KOPT-K1 (cell line): ENCODE data around the gene MSMB.
"Not testable (repeated sequence)": the region's sequence is repeated elsewhere in the genome, so short reads cannot be mapped to it uniquely, and the experiment has no call there.

Experiments used
- H3K27ac ChIP-seq: fragments of 200-600 bp; sonication (generic); 2 replicates; pipeline ENCODE4 v1.5.1; 2016; ENCODE audit warnings: antibody characterized with exemption, mild to moderate bottlenecking, low read depth, low read length; ENCODE audit not compliant: poor library complexity, severe bottlenecking
- H3K36me3 ChIP-seq: fragments of 200-600 bp; sonication (generic); 2 replicates; pipeline ENCODE4 v1.5.1; 2017; ENCODE audit warnings: antibody characterized with exemption, mild to moderate bottlenecking, low read length, moderate library complexity; ENCODE audit not compliant: insufficient read depth
- H3K9me3 ChIP-seq: fragments of 200-600 bp; sonication (generic); 2 replicates; pipeline ENCODE4 v1.5.1; 2017; ENCODE audit warnings: antibody characterized with exemption, low read length, mild to moderate bottlenecking; ENCODE audit not compliant: insufficient read depth, poor library complexity, severe bottlenecking

The MSMB gene

DNA sequence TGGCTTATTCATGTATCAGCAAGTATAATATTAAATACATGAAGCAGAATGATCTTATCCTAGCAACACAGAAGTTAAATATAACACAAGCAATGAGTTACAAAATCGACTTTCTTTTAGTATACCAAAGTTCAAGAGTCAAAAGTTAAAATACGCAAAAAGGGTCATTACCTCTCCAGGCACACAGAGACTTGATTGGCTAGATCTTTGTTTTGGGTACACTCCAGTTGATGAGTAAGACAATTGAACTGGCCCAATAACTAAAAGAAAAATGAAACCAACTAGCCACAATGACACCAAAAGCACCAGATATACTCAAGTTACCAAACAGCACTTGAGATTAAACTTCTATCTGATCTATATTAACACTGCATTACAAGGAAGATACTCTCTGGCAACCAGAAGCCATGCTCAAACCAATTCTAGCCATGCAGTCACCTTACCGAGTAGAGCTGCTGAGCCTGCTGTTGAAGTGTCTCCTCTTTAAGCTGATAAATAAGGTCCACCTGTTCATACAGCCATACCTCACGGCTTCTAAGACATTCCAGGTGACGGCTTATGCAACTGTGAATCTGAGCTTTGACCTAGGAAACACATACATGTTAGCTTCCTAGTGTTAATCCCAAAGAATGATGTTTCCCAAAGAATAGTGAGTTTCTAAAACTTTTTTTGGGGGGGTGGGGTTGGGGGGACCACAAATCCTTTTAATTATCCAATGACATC is 31.2 kb downstream of the MSMB start:
- Histone ChIP-seq H3K27ac (no peak overlapping the region), H3K36me3 (peaks cover 89% of the 10 kb centered on the region), H3K9me3 (no peaks in the 10 kb centered on the region)

DNA sequence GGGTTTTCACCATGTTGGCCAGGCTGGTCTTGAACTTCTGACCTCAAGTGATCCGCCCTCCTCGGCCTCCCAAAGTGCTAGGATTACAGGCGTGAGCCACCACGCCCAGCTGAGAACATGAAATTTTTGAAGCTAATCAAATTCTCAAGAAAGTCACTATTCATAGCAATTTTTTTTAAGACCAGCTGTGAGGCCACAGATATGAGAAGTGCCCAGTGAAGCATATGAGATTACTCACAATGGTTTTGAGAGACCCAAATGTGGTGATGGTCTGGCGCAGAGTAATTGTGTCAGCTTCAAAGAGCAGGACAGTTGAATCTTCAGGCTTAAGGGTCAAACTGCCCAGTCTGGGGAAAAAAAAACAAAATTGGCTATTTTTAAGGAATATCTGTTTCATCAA is 31.9 kb downstream of the MSMB start:
- Histone ChIP-seq H3K36me3 (peaks cover 92% of the 10 kb centered on the region), H3K9me3 (no peaks in the 10 kb centered on the region), H3K27ac (no peak overlapping the region)

DNA sequence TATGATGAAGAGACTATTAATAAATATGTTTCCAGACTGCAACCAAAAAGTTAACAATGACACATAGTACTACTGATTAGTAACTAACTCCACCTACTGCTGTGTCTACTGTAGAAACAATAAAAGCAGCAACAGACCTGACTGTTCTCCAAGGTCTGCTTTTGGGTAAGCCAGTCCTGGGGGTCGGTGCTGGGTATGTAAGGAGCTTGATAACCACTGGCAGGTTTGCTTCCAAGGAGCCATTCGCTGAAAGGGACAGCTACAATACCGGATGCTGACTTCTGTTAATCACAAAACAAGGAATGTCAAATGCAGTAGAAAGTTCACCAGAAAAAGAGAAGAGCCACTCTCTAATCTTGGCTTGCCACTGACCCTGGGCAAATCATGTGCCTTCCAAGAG is 33.3 kb downstream of the MSMB start:
- peaks cover 96% of the 10 kb centered on the region for H3K36me3 ChIP-seq
- no peak overlapping the region for H3K27ac ChIP-seq
- no peaks in the 10 kb centered on the region for H3K9me3 ChIP-seq

DNA sequence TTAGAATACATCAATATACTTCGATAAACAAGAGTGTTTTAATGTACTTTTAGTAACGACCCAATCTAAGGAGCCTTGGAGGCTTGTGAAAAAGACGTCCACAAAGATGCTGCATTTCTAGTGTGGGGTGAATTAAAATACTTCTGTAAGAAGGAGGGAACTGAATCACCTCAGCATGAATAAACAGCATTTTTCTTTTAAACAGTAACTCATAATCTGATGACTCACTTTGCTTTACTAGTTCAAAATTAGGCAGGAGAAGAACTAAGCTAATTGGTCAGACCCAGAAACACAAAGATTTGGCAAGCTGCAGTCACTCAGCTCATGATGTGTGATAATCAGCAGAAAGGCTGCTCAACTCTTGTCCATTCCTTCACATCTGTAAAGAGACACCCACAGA is 39.9 kb downstream of the MSMB start:
- peaks cover 100% of the 10 kb centered on the region for H3K36me3 ChIP-seq
- H3K27ac ChIP-seq = no peak overlapping the region
- H3K9me3 ChIP-seq = no peaks in the 10 kb centered on the region

DNA sequence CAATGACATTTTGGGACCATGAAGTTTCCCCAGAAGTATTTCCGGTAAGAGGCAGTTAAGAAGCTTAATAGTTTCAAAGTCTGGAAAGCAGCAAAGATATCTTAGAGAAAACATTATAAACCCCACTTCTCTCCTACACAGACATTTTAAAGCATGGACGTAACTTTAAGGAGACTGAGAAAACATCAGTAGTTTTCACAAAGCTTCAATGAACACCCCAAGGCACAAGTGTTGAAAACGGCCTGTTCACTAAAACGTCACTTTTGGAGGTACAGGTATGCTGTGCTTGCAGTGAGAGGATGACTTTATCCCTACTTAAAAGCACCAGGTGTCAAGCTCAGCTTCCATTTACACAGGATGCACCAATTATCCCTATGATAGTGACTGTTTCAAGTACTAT is 40.7 kb downstream of the MSMB start:
- Histone ChIP-seq H3K27ac (no peak overlapping the region), H3K9me3 (no peaks in the 10 kb centered on the region)

DNA sequence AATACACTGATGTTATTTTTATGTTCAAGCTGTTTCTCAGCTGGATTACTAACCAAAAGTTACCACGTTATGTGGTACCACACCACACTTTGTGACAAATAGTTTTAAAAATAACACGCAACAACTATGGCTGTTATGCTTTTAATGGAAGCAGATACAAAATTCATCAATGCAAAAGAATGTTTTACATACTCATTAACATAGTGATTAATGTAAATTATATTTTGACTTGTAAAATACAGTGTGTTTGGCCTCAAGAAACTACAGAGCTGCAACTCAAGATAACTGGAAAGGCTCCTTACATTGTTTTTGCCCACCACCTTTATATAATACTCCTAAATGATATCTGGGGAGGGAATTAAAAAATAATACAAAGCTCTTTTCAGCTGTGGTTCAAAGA is 41.1 kb downstream of the MSMB start:
- peaks cover 100% of the 10 kb centered on the region for H3K36me3 ChIP-seq
- H3K9me3 ChIP-seq = no peaks in the 10 kb centered on the region
- no peak overlapping the region for H3K27ac ChIP-seq

More for the DNA sequence above, 40.7 kb downstream of the MSMB start:
- H3K36me3 ChIP-seq = peaks cover 100% of the 10 kb centered on the region

DNA sequence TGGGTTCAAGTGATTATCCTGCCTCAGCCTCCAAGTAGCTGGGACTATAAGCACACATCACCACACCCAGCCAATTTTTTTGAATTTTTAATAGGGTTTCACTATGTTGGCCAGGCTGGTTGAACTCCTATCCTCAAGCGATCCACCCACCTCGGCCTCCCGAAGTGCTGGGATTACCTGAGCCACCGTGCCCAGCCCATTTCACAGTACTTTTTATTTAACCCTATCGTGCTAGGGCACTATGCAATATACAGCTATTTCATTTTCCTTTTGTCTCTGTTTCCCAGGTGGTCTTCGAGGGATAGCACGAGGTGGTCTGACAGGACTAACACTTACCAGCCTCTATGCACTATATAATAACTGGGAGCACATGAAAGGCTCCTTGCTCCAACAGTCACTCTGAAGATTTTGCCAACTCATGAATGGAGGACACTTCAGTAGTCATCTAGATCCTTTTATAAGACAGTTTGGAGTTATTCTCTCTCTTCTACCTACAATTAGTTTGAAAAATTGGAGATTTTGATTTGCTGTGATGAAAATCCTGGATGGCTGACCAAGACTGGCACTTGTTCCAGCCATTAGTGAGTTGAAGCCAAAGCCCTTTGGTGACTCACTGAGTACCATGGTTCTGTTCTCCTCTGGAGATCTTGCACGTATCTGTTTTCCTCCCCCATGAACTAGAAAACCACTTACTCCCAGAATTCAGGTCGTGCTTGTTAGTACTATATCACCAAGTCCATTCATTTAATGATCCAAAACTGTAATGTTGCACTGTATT is 43.0 kb downstream of the MSMB start:
- H3K27ac ChIP-seq = no peak overlapping the region
- peaks cover 100% of the 10 kb centered on the region for H3K36me3 ChIP-seq
- peaks cover 15% of the 10 kb centered on the region for H3K9me3 ChIP-seq

DNA sequence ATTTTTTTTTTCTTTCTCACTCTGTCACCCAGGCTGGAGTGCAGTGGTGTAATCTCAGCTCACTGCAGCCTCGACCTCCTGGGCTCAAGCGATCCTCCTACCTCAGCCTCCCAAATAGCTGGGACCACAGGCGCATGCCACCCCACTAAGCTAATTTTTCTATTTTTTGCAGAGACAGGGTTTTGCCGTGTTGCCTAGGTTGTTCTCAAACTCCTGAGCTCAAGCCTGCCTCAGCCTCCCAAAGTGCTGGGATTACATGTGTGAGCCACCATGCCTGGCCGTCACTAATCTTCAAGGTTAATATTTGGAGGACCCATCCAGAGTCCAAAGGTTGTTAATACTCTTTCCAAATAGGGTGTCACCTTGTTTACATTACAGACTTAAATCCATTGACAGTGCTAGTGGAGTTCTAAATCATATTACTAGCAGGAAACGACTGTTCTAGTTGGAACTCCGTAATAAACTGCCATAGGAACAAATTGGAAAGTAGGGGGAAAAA is 43.8 kb downstream of the MSMB start:
- peaks cover 100% of the 10 kb centered on the region for H3K36me3 ChIP-seq
- peaks cover 18% of the 10 kb centered on the region for H3K9me3 ChIP-seq
- not testable (repeated sequence) for H3K27ac ChIP-seq

DNA sequence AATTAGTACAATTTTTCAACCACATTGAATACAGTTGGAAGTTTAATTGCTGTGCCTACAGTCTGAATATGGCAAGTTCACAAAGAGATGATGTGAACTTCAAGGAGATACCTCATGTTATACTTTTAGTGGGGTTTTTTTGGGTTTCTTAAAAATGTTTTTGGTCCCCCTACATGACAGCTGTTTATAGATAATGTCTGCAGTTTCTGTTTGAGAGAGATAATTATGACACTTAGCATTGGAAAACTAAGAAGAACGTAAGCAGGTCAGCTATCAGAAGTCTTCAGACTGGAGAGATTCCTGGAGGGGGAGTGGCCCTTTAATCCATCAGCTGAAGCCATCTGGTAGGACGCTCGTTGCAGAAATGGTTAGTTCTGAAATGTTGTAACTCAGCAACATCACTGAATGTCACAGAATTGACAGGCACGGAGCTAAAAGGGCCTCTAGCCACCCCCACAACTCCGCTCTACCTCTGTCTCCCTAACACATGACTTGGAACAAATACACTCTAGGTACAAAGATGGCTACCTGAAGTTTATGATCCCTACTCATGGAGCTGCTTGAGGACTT is 44.8 kb downstream of the MSMB start:
- H3K27ac ChIP-seq = no peak overlapping the region
- H3K36me3 ChIP-seq = peaks cover 98% of the 10 kb centered on the region
- peaks cover 18% of the 10 kb centered on the region for H3K9me3 ChIP-seq

DNA sequence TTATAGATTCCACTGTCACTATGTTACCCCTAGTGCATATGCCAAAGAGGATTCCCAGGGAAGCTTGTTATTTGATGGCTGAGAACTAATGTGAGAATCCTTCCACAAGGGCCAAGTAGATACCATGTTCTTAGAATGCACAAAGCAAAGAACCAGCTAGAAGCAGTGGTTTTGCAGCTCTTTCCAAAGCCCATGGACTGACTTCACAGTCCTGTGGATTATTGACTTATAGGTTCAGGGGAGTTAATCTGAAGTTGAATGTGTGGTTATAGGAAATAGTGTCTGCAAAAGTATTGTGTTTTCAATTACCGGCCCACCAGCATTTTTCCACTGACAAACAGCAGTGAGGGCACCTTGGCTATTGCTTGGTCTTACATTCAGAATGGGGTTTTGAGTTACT is 45.5 kb downstream of the MSMB start:
- peaks cover 90% of the 10 kb centered on the region for H3K36me3 ChIP-seq
- no peak overlapping the region for H3K27ac ChIP-seq
- H3K9me3 ChIP-seq = peaks cover 18% of the 10 kb centered on the region

DNA sequence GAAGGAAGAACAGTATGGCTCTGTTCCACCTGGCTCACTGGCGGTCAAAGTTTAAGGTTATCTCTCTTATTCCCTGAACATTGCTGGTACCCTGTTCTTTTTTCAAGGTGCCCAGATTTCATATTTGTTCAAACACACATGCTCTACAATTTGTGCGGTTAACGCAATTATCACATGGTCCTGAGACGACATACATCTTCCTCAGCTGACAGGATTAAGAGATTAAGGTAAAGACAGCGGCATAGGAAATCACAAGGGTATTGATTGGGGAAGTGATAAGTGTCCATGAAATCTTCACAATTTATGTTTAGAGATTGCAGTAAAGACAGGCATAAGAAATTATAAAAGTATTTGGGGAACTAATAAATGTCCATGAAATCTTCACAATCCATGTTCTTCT is 46.1 kb downstream of the MSMB start:
- Histone ChIP-seq H3K9me3 (peaks cover 18% of the 10 kb centered on the region), H3K36me3 (peaks cover 85% of the 10 kb centered on the region)
- not testable (repeated sequence) for H3K27ac ChIP-seq

DNA sequence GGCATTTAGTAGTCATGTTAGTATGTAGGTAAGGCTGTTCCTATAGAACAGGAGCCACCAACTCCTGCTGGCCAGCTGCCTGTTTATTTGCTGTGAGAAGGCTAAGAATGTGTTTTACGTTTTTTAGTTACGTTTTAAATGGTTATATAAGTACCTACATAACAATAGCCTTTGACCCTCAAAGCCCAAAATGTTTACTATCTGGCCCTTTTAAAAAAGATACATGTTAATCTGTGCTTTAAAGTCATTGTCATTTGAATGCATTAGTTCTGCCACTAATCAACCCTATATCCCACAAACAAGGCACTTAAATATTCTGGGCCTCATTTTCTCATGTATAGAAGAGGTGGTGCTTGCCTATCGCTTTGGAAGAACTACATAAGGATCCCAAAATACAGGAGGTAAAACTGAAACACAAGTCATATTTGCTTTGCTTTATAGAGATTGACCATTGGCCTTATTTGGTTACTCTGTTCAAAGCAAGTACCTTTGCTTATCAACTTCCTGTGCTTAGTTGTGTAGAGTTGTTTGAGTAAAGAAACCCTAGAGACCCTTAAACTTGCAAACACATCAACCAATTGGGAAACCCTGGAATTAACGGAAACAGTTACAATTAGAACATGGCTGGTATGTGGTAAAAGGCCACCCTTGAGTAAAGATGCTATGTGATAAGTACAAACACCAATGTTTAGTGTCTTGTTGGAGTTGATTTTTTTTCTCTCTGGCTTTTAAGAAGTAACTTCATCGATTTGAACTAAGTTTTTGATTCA is 47.9 kb downstream of the MSMB start:
- Histone ChIP-seq H3K36me3 (peaks cover 76% of the 10 kb centered on the region), H3K27ac (no peak overlapping the region), H3K9me3 (peaks cover 18% of the 10 kb centered on the region)

DNA sequence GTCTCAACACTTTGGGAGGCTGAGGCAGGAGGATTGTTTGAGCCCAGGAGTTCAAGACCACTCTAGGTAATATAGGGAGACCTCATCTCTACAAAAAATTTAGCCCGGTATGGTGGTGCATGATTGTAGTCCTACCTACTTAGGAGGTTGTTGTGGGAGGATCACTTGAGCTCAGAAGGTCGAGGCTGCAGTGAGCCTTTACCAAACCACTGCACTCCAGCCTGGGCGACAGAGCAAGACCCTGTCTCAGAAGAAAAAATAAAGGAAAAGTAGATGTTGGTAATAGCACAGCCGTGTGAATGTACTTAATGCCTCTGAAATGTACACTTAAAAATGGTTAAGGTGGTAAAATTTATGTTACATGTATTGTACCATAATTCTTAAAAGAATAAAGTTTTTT is 48.5 kb downstream of the MSMB start:
- H3K36me3 ChIP-seq = peaks cover 75% of the 10 kb centered on the region
- H3K9me3 ChIP-seq = peaks cover 18% of the 10 kb centered on the region
- H3K27ac ChIP-seq = no peak overlapping the region

DNA sequence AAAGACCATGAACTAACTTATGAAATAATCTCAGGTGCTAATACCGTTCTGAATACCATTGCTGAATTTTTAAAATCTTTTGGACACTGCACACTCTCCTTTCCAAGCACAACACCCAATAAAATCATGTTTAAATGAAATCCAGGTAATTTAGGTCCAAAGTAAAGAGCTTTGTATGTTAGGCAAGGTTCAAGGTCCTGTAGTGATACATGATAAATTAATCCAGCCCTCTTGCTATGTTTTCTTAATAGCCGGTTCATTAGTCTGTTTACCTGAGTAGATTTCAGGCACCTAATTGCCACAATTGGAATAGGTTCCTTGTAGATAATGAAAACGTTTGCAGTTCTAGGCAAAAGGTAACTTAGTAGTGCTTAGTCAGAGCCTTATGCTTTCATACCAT is 60.5 kb downstream of the MSMB start:
- H3K9me3 ChIP-seq = not testable (repeated sequence)
- peaks cover 71% of the 10 kb centered on the region for H3K36me3 ChIP-seq

DNA sequence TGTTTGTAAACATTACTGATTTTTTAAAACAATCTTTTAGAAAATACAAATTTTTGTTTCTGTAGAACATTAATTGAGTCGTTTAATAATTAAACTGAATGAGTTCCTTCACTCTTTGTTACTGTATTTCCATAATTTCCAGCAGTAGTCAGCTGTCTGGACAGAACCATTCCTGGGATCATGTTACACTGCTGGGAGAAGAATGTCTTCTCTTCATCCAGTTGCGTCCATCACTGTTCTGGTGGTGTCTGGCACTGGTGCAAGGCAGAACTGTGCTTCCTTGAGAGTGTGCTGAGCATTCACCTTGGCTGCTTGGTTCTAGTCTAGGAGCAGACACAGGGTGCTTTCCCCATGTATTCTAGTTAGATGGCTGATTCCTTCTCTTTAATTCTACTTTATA is 61.6 kb downstream of the MSMB start:
- H3K9me3 ChIP-seq, H3K27ac ChIP-seq: not testable (repeated sequence)
- peaks cover 65% of the 10 kb centered on the region for H3K36me3 ChIP-seq

More for the DNA sequence above, 60.5 kb downstream of the MSMB start:
- not testable (repeated sequence) for H3K27ac ChIP-seq
